ENCODE measurements around the gene RTL1. TPM values are rescaled to one million over a fixed set of nuclear protein-coding genes. Genes with fewer than 3 reads are reported as not detected.

RTL1 gene
- total RNA-seq, 1 donor from 2014 or later: not detected

- Histone ChIP-seq H3K27ac (no peak overlapping the region), H3K27me3 (ENCODE audit: low read depth) (peaks cover 7% of the 10 kb centered on the region), H3K4me1 (no peaks in the 10 kb centered on the region), H3K36me3 (no peaks in the 10 kb centered on the region), H3K9me3 (no peaks in the 10 kb centered on the region), H3K4me3 (no peak overlapping the region)
- ATAC-seq (no peak), DNase-seq (no peak)
- intact Hi-C loops (cut with DNase I): no loop called here
- no peak for TF ChIP-seq CTCF (IDR thresholded peaks at IDR 0.05)
These were observed 19.1 kb downstream of the RTL1 start for GRCh38 chr14:100884456-100884855.

- ATAC-seq (no peak), DNase-seq (peak; percentile 24)
- Histone ChIP-seq H3K9me3 (no peaks in the 10 kb centered on the region), H3K4me1 (no peaks in the 10 kb centered on the region), H3K27me3 (ENCODE audit: low read depth) (peaks cover 7% of the 10 kb centered on the region), H3K36me3 (no peaks in the 10 kb centered on the region), H3K27ac (no peak overlapping the region), H3K4me3 (no peak overlapping the region)
- no peak for TF ChIP-seq CTCF (IDR thresholded peaks at IDR 0.05)
- intact Hi-C loops (cut with DNase I): no loop called here
These were observed 19.8 kb downstream of the RTL1 start for GRCh38 chr14:100883789-100884101.

DNA sequence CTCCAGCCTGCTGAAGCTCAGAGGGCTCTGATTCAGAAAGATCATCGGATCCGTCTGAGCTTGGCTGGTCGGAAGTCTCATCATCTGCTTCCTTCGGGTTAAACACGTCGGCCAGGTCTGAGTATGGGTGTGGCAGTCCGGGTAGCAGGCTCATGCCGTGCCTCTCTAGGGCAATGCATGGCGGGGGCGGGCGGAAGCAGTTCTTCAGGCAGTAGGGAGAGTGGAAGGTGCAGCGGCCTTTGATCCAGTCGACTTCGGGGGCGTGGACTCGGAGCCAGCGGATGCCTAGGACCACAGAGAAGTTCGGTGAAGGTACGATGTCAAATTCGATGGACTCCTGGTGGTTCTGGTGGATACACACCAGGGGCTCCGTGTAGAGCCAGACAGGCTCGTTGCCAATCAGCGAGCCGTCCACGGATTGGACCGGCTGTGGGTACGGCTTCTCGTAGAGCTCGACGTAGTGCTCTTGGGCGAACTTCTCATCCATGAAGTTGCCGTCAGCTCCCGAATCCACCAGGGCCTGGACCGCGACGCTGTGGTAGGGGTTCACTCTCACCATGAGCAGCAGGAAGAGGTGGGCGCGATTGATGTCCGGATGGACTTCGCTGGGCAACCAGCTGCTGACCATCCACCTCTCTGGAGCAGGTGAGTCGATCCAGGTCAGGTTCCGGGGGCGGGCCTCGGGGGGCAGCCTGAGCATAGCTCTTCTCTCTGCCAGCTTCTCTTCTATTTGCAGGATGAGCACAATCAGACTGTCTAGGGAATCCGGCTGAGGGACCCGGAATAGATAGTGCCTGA lies 20.3 kb downstream of the RTL1 start:
- no peak for ATAC-seq
- no peak for TF ChIP-seq CTCF (IDR thresholded peaks at IDR 0.05)
- Histone ChIP-seq H3K9me3 (no peaks in the 10 kb centered on the region), H3K4me3 (no peak overlapping the region), H3K27ac (no peak overlapping the region), H3K27me3 (ENCODE audit: low read depth) (peaks cover 11% of the 10 kb centered on the region), H3K36me3 (no peaks in the 10 kb centered on the region), H3K4me1 (no peaks in the 10 kb centered on the region)
- intact Hi-C loops (cut with DNase I): no loop called here
- peak; percentile 40 for DNase-seq

DNA sequence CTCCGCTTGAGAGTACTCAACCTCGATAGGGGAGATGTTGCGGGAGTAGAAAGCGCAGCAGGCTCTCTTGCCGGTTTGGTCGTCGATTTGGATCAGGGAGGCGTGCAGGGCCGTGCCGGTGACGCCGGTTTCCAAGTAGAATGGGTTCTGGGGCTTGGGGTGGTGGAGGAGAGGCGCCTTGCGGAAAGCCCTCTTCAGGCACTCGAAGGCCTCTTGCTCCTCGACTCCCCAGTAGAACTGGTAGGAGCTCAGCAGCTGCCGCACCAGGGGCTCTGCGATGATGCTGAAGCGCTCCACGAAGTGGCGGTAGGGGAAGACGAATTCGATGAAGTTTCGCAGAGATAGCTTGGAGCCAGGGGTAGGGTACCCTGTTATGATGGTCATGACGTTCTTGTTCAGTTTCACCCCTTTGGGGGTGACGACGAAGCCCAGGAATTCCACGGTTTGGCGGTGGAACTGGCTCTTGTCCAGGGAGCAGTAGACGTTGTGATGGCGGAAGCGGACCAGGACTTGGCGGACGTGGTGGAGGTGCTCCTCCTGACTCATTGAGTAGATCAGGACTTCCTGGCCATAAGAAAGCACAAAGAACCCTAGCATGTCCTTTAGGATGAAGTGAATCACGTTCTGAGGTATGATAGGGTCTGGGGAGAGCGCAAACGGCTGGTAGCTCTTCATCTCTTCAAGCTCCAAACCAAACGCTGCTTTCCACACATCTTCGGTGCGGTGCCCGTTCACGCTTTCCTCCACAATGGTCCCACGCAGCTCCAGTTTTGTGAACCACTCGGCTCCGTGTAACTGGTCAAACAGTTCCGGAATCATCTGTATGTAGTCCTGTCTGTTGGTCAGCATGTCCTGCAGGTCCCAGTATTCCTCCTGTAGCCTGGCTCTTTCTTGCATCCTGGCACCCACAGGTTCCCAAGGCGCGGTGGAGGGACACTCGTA lies 21.2 kb downstream of the RTL1 start:
- Histone ChIP-seq H3K27ac (no peak overlapping the region), H3K36me3 (no peaks in the 10 kb centered on the region), H3K4me3 (no peak overlapping the region), H3K9me3 (no peaks in the 10 kb centered on the region), H3K27me3 (ENCODE audit: low read depth) (peaks cover 8% of the 10 kb centered on the region), H3K4me1 (no peaks in the 10 kb centered on the region)
- DNase-seq: peak; percentile 36
- no peak for TF ChIP-seq CTCF (IDR thresholded peaks at IDR 0.05)
- no peak for ATAC-seq
- intact Hi-C loops (cut with DNase I): no loop called here

DNA sequence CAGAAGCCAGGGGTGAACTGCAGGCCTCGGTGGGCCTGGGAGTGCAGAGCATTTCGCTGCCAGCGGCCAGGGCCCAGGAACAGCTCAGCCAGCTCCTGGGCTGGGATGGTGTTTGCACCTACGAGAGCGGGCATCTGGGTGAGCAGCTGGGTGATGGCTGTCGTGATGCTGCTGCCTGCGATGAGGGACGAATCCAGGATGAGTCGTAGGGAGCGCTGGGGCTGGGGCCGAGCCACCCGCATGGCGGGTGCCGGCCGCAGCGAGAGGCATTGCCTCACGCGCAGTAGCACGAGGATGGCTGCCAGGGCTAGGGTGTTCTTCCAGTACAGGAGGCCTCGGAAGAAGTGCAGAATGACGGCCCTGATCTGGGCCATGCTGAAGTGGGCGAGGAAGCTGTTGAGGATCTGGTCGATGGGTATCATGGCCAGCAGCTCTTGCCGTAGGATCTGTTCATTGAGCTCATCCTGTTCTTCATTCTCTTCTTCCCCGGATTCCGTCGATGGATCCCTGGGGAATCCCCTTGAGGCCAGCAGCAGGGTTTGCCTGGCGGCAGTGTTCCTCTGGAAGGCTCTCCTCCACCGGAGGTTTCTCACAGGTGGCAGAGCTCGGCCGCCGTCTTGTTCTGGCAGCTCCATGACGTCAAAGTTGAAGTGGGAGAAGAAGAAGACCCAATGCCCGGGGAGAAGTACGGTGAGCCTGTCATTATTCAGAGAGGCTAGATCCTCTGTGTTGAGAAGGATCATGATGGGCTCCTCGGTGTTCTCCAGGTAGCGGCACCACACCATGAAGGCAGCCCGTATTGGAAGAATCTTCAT lies 22.1 kb downstream of the RTL1 start:
- Histone ChIP-seq H3K27ac (no peak overlapping the region), H3K27me3 (ENCODE audit: low read depth) (peaks cover 5% of the 10 kb centered on the region), H3K4me3 (no peak overlapping the region), H3K9me3 (no peaks in the 10 kb centered on the region), H3K4me1 (no peaks in the 10 kb centered on the region), H3K36me3 (no peaks in the 10 kb centered on the region)
- ATAC-seq (no peak), DNase-seq (peak; percentile 34)
- TF ChIP-seq CTCF (IDR thresholded peaks at IDR 0.05): no peak
- intact Hi-C loops (cut with DNase I): no loop called here

All from lower lobe of right lung (tissue), 2 donors.